AG09309 (cell line): ENCODE data around the gene ATL2.

ENCODE experiments used
- DNase-seq: peaks from one replicate; pipeline ENCODE4 v3.0.0-alpha.2; 2010; ENCODE audit warnings: low read depth
- H3K4me3 ChIP-seq: 2 replicates; pipeline ENCODE4 v1.5.1; 2011; ENCODE audit warnings: mild to moderate bottlenecking, low read depth, low read length, moderate library complexity; ENCODE audit not compliant: control insufficient read depth
- CTCF ChIP-seq: IDR thresholded peaks from 2 replicates; pipeline ENCODE4 v1.5.1; 2011; ENCODE audit warnings: mild to moderate bottlenecking, low read depth, low read length, inconsistent platforms; ENCODE audit not compliant: insufficient read depth, control insufficient read depth; ENCODE audit errors: missing control alignments

Gene ATL2

GRCh38 chr2:38244301-38244700 lies 132.8 kb downstream of the ATL2 start:
- no peak for TF ChIP-seq CTCF
- DNase-seq, result no peak
- no peak overlapping the region for H3K4me3 ChIP-seq
